Sigmoid colon (tissue), 4 donors: ENCODE data around the gene PRKCA.

Experiments
- POLR2A ChIP-seq, 2 donors: fragments of 450-650 bp; IDR thresholded peaks; one replicate each; pipeline ENCODE4 v1.6.1; 2016; ENCODE audit warnings: antibody characterized with exemption in 2 of 2, mild to moderate bottlenecking in 2 of 2, moderate library complexity in 2 of 2
- POLR2AphosphoS5 ChIP-seq, 4 donors: sonication (generic); formaldehyde crosslinking; IDR thresholded peaks; one replicate each; pipeline ENCODE4 v1.6.1; 2017; ENCODE audit warnings: antibody characterized with exemption in 4 of 4

- no peak for TF ChIP-seq POLR2A (IDR thresholded peaks at IDR 0.05)
- TF ChIP-seq POLR2AphosphoS5 (IDR thresholded peaks at IDR 0.05): no peak
Observed at GRCh38 chr17:66458782-66459181, 156.4 kb downstream of the PRKCA start.
